GM12873 (cell line): ENCODE data around the gene CLDN34.

Source experiments
- TF ChIP-seq, protein P1 (sequence below): IDR thresholded peaks from 2 replicates; pipeline ENCODE4 v1.5.1; 2012; ENCODE audit warnings: low read depth, mild to moderate bottlenecking, moderate library complexity, low read length, control low read depth; ENCODE audit not compliant: insufficient read depth; ENCODE audit errors: missing control alignments

The CLDN34 gene

DNA sequence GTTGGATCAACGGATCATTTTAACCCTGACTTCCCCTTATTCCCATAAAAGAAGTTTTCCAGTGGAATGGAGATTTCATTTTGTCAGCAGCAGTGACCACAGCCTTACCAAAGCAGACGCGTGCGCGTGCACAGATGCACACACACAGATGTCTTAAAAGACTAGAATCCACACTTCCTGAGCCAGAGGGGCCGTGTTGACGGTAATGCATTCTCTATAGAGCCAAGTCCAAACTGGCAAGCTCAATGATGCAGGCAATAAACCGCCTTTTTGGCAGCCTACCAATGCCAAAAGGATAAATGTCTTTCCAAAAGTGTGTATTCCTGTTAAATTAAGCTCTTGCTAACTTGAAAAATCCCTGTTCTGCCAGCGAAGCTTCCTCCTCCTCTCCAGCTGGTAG, 18.8 kb upstream of the CLDN34 start:
- TF ChIP-seq, protein P1, sequence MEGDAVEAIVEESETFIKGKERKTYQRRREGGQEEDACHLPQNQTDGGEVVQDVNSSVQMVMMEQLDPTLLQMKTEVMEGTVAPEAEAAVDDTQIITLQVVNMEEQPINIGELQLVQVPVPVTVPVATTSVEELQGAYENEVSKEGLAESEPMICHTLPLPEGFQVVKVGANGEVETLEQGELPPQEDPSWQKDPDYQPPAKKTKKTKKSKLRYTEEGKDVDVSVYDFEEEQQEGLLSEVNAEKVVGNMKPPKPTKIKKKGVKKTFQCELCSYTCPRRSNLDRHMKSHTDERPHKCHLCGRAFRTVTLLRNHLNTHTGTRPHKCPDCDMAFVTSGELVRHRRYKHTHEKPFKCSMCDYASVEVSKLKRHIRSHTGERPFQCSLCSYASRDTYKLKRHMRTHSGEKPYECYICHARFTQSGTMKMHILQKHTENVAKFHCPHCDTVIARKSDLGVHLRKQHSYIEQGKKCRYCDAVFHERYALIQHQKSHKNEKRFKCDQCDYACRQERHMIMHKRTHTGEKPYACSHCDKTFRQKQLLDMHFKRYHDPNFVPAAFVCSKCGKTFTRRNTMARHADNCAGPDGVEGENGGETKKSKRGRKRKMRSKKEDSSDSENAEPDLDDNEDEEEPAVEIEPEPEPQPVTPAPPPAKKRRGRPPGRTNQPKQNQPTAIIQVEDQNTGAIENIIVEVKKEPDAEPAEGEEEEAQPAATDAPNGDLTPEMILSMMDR, result no peak

DNA sequence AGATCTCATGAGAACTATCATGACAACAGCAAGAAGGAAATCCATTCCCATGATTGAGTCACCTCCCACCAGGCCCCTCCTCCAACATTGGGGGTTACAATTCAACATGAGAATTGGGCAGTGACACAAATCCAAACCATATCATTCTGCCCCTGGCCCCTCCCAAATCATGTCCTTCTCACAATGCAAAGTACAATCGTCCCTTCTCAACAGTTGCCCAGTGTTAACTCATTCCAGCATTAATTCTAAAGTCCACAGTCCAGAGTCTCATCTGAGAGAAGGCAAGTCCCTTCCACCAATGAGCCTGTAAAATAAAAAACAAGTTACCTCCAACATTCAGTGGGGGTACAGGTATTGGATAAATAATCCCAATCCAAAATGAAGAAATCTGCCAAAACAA, 14.9 kb upstream of the CLDN34 start:
- TF ChIP-seq, protein P1, result no peak

DNA sequence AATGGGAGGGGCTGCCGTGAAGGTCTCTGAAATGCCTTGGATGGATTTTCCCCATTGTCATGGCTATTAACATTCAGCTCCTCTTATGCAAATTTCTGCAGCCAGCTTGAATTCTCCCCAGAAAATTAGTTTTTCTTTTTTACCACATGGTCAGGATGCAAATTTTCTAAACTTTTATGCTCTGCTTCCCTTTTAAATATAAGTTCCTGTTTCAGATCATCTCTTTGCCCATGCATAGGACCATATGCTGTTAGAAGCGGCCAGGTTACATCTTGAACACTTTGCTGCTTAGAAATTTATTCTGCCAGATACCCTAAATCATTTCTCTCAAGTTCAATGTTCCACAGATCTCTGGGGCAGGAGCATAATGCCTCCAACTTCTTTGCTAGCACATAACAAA, 13.8 kb upstream of the CLDN34 start:
- TF ChIP-seq, protein P1, result no peak

DNA sequence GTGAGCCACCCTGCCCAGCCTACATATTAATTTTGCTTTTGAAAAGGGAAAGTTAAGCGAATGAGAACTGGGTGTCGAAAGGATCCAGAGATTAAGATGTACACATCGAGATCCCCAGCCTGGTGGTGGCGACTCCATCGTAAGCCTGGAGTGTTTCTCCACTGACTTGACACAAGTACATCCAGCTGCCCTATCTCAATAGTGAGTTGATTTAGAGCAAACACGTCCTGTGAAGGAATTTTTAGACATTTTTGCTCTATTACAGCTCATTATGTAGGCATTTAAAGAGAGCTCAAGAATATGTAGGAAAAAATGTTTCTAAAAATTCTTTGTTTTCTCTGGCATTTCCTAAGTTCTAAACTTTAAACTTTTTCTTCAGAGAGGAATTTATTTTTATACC, 11.7 kb upstream of the CLDN34 start:
- TF ChIP-seq, protein P1, result no peak

DNA sequence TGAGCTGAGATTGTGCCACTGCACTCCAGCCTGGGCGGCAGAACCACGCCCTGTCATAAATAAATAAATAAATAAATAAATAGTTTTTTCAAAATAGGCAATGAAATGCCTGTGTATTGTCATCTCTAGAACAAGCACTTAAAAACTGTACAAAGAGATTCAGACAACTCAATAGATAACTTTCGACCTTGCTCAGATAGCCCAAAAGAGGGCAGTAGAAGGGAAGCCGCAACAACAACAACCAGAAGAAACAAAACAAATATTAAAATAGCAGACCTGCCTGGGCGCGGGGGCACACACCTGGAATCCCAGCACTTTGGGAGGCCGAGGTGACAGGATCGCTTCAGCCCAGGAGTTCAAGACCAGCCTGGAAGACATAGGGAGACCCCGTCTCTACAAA, 9.4 kb upstream of the CLDN34 start:
- TF ChIP-seq, protein P1, result no peak

DNA sequence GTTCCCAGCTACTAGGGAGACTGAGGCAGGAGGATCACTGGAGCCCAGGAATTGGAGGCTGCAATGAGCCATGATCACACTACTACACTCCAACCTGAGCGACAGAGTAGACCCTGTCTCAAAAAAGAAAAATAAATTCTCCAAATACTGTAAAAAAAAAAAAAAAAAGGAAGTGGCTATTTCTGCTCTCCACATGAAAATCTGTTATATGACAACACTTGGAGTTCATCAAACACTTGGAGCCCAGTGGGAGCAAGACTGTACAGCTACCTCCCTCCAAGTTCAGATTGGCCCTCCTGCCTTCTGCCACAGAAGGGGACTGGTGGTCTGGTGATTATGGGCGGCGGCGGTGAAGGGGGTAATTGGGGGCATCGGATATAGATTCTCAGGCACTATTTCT, 9.0 kb upstream of the CLDN34 start:
- TF ChIP-seq, protein P1, result no peak

DNA sequence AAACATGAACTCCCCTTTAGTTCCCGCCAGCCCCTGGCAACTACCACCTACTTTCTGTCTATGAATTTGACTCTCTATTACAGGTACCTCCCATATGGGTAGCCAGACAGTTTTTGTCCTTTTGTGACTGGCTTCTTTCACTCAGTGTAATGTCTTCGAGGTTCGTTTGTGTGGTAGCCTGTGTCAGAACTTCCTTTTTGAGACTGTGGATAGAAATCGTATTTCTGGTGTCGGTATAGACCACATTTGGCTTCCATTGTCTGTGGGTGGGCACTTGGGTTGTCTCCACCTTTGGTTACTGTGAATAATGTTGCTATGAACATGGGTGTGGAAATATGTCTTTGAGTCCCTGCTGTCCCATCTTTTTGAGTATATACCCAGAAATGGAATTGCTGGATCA, 5.4 kb upstream of the CLDN34 start:
- TF ChIP-seq, protein P1, result no peak
